ENCODE results near the gene SLC66A3.
"Not testable (repeated sequence)": the region's sequence is repeated elsewhere in the genome, so short reads cannot be mapped to it uniquely, and the experiment has no call there.

Gene SLC66A3

GRCh38 chr2:11165046-11165445 lies 9.8 kb downstream of the SLC66A3 start:
- DNase-seq = not testable (repeated sequence)

GRCh38 chr2:11166476-11166875 lies 11.2 kb downstream of the SLC66A3 start:
- DNase-seq = no peak

GRCh38 chr2:11168488-11168887 lies 13.2 kb downstream of the SLC66A3 start:
- DNase-seq = no peak

- DNase-seq = no peak
These were observed 14.1 kb downstream of the SLC66A3 start for GRCh38 chr2:11169333-11169732.

GRCh38 chr2:11174222-11174621 lies 19.0 kb downstream of the SLC66A3 start:
- DNase-seq = no peak

- DNase-seq = no peak
These were observed 20.1 kb downstream of the SLC66A3 start for GRCh38 chr2:11175293-11175795.

GRCh38 chr2:11177871-11178690 lies 22.8 kb downstream of the SLC66A3 start:
- DNase-seq = no peak

GRCh38 chr2:11179196-11179595 lies 23.9 kb downstream of the SLC66A3 start:
- no peak for DNase-seq

GRCh38 chr2:11179899-11180298 lies 24.6 kb downstream of the SLC66A3 start:
- DNase-seq = no peak

- DNase-seq = no peak
These were observed 25.4 kb downstream of the SLC66A3 start for GRCh38 chr2:11180653-11181052.

GRCh38 chr2:11182951-11183350 lies 27.7 kb downstream of the SLC66A3 start:
- no peak for DNase-seq

GRCh38 chr2:11186145-11186544 lies 30.9 kb downstream of the SLC66A3 start:
- DNase-seq = no peak

GRCh38 chr2:11187083-11187619 lies 31.9 kb downstream of the SLC66A3 start:
- DNase-seq = no peak

- DNase-seq = no peak
These were observed 32.5 kb downstream of the SLC66A3 start for GRCh38 chr2:11187731-11188130.

- no peak for DNase-seq
These were observed 41.0 kb downstream of the SLC66A3 start for GRCh38 chr2:11196246-11196645.

GRCh38 chr2:11200651-11201050 lies 45.4 kb downstream of the SLC66A3 start:
- no peak for DNase-seq

- no peak for DNase-seq
These were observed 46.7 kb downstream of the SLC66A3 start for GRCh38 chr2:11201969-11202368.

- DNase-seq = no peak
These were observed 48.2 kb downstream of the SLC66A3 start for GRCh38 chr2:11203480-11203879.

- no peak for DNase-seq
These were observed 52.8 kb downstream of the SLC66A3 start for GRCh38 chr2:11208083-11208482.

- DNase-seq = no peak
These were observed 57.4 kb downstream of the SLC66A3 start for GRCh38 chr2:11212645-11213044.

GRCh38 chr2:11213090-11213638 lies 57.9 kb downstream of the SLC66A3 start:
- DNase-seq = no peak

- DNase-seq = no peak
These were observed 58.7 kb downstream of the SLC66A3 start for GRCh38 chr2:11213975-11214374.

GRCh38 chr2:11214770-11215169 lies 59.5 kb downstream of the SLC66A3 start:
- DNase-seq = no peak

GRCh38 chr2:11215407-11215806 lies 60.1 kb downstream of the SLC66A3 start:
- DNase-seq = no peak
